ENCODE results near the gene BIN1.

- TF ChIP-seq POLR2AphosphoS5 (IDR thresholded peaks at IDR 0.05; ENCODE audit: borderline replicate concordance, low read depth, low read length) (no peak), EZH2 (IDR thresholded peaks at IDR 0.05) (no peak)
These were observed 28.9 kb downstream of the BIN1 start for GRCh38 chr2:127078028-127078427.
